ENCODE results near the gene HK2.

Gene HK2

GRCh38 chr2:74939919-74940812, 106.2 kb downstream of the HK2 start:
- DNase-seq = no peak

DNA sequence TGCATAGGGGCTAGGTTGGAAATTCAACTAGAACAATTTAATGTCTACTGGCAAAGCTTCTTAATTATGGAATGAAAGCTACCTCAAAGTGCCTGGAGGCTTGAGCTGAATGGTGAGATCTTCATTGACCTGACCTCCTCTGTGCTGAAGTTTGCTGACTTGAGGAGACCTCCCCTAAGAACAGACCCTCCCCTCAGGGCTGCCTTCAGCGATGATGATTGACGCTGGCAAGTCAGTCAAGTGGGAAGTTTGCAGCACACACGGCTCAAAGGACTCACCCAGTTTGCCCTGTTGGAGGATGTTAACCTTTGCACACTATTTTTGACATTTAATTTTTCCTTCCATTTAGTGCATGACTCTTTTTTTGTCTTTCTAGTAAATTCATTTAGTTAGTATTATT, 107.4 kb downstream of the HK2 start:
- DNase-seq = no peak

DNA sequence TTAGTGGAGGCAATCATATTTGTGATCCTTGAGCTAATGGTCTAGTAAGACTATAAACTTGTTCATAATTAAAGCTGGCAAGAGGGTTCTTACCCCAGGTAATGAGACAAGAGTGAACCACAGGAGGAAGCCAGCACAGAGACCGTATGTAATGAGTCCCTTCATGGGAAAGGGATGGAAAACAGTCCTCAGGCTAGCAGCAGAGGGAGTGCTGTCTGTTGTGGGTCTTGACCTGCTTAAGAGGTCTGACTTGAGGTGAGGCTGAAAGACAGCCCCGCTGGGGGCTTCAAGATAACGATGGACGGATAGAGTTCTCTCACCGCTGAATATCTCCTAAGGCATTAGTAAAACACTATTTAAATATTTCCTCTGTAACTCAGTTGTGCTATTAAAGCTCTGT, 108.3 kb downstream of the HK2 start:
- no peak for DNase-seq

Measured in activated CD4-positive, alpha-beta T cell treated with anti-CD3 and anti-CD28 coated beads, Interleukin-2, amount 50 U/mL, for 4 hours (primary cell).